H1 (cell line): Measurements from ENCODE around the gene CAB39L. TPM values are rescaled to one million over a fixed set of nuclear protein-coding genes. Genes with fewer than 3 reads are reported as not detected.

ENCODE experiments used
- FOSL1 ChIP-seq: IDR thresholded peaks from 2 replicates; pipeline ENCODE4 v1.6.1; 2011; ENCODE audit warnings: mild to moderate bottlenecking, low read depth, low read length, moderate library complexity; ENCODE audit not compliant: insufficient read depth
- KDM4A ChIP-seq: IDR thresholded peaks from one replicate; pipeline ENCODE4 v1.7.1; 2012; ENCODE audit warnings: low read depth, mild to moderate bottlenecking, moderate library complexity, low read length, inconsistent platforms; ENCODE audit not compliant: severe bottlenecking
- KDM5A ChIP-seq: fragments of 200-600 bp; IDR thresholded peaks from 2 replicates; pipeline ENCODE4 v1.7.1; 2012; ENCODE audit warnings: mild to moderate bottlenecking, low read length, inconsistent platforms, mixed read lengths
- RNF2 ChIP-seq: fragments of 200-900, 300-1000 bp; sonication (generic); IDR thresholded peaks from 2 replicates; pipeline ENCODE4 v1.7.1; 2016; ENCODE audit warnings: borderline replicate concordance, low read depth, mild to moderate bottlenecking, antibody characterized with exemption, low read length; ENCODE audit not compliant: poor library complexity, severe bottlenecking; ENCODE audit errors: missing control alignments
- polyA plus RNA-seq, 7 experiments: library from polyadenylated mRNA; depleted of rRNA in 3 of 7; stranded (reverse) in 5 of 7; unstranded in 2 of 7; fragments of >200 nt in 5 of 7; fragments of 200-250 nt in 2 of 7; gene quantifications; 1 replicate in 5 of 7; 2 replicates in 1 of 7; 4 replicates in 1 of 7; pipeline versions ENCODE4 v1.2.1 to v1.2.3, GENCODE V29; 2011 to 2013; ENCODE audit warnings: missing spikeins in 2 of 7, mixed read lengths in 2 of 7
- total RNA-seq: library from RNA; stranded (reverse); fragmentation: NEBNext Ultra II Directional; extraction: Animal tissue kit (Norgen Biotek cat#: 25700); gene quantifications from 2 replicates; pipeline ENCODE4 v1.2.1, GENCODE V29; 2021

CAB39L gene
- total and polyA plus RNA-seq, 2 of the 8 experiments (the other 6 are each of a cell fraction or from before 2014, with no cell fraction given): 2.5 to 4.8 TPM

DNA sequence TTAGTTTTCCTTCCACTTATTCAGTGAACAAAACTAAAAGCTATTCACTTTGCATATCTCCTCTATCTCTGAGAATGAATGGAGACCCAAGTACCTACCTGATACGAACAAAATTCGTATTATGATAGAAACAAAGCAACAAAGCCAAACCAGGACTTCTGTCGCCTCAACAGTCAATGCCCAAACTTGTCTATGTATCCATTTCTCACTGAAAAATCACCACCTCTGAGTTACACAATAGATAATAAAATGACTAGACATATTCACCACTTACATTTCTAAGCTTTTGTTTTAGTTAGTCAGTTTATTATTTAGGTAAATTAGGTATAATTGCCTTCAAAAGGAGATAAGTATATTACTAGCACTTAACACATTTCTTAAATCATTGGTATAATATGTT, 67.7 kb downstream of the CAB39L start (continued):
- TF ChIP-seq KDM4A: no peak
- TF ChIP-seq FOSL1: no peak
- TF ChIP-seq KDM5A: no peak
- TF ChIP-seq RNF2: no peak
